GM06990 (cell line): Measurements from ENCODE around the gene FAM43B.
A peak's percentile ranks its signal among the peaks of the same experiment; 100 is the strongest.

Experiments used
- DNase-seq: peaks from one replicate; pipeline ENCODE4 v3.0.0-alpha.2; 2011; ENCODE audit not compliant: insufficient read length; ENCODE audit errors: extremely low read depth
- H3K27me3 ChIP-seq: replicated peaks from 2 replicates; pipeline ENCODE4 v1.6.0; 2011; ENCODE audit warnings: low read length; ENCODE audit not compliant: control insufficient read depth, insufficient read depth
- H3K36me3 ChIP-seq: 2 replicates; pipeline ENCODE4 v1.5.1; 2011; ENCODE audit warnings: low read length; ENCODE audit not compliant: control insufficient read depth, insufficient read depth
- H3K4me3 ChIP-seq: replicated peaks from 2 replicates; pipeline ENCODE4 v1.5.1; 2011; ENCODE audit warnings: low read depth, mild to moderate bottlenecking, control low read depth, low read length
- TF ChIP-seq, protein P1 (sequence below): IDR thresholded peaks from 2 replicates; pipeline ENCODE4 v1.5.1; 2011; ENCODE audit warnings: low read length, control low read depth, mild to moderate bottlenecking, inconsistent platforms; ENCODE audit not compliant: insufficient read depth, poor library complexity, severe bottlenecking

Gene FAM43B, protein sequence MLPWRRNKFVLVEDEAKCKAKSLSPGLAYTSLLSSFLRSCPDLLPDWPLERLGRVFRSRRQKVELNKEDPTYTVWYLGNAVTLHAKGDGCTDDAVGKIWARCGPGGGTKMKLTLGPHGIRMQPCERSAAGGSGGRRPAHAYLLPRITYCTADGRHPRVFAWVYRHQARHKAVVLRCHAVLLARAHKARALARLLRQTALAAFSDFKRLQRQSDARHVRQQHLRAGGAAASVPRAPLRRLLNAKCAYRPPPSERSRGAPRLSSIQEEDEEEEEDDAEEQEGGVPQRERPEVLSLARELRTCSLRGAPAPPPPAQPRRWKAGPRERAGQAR

DNA sequence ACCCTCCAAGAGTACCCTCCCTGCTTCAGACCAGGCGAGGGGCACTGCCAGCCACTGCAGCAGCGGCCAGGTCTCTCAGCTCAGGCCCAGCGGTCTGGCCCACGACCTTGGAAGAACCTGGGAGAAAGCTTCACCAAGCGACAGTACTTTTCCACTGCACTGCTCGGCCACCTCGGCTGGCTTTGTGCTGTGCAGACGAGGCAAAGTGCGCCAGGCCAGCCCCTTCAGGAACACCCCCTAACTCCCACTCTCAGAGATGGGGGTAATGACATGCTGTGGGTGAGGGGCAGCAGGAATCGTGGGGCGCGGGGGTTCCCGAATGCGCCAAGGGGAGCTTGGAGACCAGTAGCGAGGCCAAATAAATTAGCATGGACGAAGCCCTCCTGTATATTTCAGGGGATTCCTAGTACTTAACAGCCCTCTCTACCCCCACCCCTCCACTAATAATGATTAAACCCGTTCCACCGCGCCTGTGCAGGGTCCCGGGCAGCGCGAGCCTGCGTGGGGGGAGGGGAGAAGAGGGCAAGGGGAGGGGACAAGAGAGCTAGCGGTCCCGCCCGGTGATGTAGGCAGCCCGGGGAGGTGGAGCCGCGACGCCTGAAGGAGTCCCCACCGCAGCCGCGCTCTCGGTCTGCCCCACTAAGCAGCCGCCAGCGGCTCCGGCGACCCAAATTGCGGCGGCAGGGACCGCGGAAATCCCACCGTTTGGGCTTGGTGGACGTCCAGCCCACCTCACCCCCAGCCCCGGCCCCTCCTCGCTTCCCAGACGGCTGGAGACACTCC is at the start of gene FAM43B:
TSS of gene FAM43B (plus strand) at position 629 of the 783 bp plus-strand sequence. CDS start 401 bp downstream, outside the sequence.
- no peak within 1 kb of the TSS for H3K4me3 ChIP-seq
- H3K36me3 ChIP-seq, result no peaks in the 10 kb centered on the region
- DNase-seq, result no peak
- TF ChIP-seq, protein P1, sequence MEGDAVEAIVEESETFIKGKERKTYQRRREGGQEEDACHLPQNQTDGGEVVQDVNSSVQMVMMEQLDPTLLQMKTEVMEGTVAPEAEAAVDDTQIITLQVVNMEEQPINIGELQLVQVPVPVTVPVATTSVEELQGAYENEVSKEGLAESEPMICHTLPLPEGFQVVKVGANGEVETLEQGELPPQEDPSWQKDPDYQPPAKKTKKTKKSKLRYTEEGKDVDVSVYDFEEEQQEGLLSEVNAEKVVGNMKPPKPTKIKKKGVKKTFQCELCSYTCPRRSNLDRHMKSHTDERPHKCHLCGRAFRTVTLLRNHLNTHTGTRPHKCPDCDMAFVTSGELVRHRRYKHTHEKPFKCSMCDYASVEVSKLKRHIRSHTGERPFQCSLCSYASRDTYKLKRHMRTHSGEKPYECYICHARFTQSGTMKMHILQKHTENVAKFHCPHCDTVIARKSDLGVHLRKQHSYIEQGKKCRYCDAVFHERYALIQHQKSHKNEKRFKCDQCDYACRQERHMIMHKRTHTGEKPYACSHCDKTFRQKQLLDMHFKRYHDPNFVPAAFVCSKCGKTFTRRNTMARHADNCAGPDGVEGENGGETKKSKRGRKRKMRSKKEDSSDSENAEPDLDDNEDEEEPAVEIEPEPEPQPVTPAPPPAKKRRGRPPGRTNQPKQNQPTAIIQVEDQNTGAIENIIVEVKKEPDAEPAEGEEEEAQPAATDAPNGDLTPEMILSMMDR, result no peak
- no peaks in the 10 kb centered on the region for H3K27me3 ChIP-seq

DNA sequence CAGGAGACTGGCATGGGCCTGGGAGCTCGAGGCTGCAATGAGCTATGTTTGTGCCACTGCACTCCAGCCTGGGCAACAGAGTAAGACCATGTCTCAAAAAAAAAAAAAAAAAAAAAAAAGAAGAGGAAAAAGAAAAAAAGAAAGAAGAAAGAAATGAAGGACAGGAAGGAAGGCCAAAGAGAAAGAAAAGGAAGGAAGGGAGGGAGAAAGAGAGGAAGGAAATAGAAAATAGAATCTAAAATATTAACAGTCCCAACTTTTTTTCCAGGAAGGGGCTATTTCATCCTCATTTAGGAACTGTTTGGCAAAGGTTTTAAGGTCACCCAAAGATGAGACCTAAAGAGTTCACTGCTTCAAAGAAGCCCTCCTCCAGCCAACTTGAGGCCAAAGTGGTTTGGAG is 46.9 kb upstream of the FAM43B start:
- DNase-seq, result no peak
- peaks cover 9% of the 10 kb centered on the region for H3K36me3 ChIP-seq
- TF ChIP-seq, protein P1, result no peak
- no peak overlapping the region for H3K4me3 ChIP-seq
- no peaks in the 10 kb centered on the region for H3K27me3 ChIP-seq

DNA sequence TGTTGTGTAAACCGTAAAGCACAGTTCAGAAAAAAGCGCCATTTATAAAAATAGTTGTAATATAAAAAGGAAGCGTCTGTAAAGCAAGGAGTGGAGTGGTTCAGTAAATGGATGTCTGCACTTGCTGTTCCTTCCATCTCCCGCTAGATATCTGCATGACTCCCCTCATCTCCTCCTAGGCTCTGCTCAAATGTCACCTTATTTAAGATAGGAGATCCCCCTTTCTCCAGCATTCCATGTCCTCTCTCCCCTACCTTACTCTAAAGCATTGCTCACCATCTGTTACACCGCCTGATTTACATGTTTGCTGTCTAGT is 45.2 kb upstream of the FAM43B start:
- no peak for DNase-seq
- Histone ChIP-seq H3K36me3 (no peaks in the 10 kb centered on the region; the same call in 1 of the 2 replicates), H3K4me3 (peak overlapping the region; percentile 99), H3K27me3 (no peaks in the 10 kb centered on the region)
- TF ChIP-seq, protein P1, result no peak

DNA sequence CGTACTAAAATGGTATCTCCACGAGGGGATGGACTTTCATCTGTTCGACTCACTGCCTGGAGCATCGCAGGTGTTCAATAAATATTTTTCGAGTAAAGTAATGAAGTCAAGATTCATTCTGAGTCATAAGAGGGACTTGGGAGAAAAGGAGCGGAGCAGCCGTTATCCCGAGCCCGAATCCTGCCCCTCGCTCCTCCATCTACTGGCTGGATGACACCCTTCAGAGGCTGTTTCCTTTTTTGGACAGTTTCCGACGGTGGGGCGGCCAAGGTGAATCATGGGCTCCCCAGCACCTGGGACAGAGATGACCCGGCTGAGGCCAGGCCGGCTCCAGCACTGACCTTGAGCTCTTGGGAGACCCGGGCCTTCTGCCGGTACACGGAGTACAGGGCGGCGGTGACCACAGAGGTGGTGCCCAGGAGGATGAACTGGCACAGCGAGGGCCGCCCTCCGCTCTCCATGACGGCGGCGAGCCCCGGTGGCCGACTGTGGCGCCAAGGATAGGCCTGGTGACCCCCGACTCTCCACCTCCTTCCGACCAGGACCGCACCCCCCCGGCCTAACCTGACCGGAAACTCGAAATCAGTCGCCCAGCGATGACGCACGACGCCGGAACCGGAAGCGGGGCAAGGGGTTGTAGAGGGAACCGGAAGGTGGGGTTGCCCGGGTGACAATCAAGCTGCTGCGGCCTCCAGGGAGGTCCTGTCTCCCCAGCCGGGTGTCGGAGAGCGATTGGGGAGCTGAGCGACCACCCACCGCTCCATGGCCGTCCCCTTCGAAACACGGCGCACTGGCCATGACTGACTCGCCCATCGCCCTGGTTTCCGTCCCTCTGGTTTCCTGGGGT is 44.6 kb upstream of the FAM43B start, which contains the start of gene MUL1:
TSS of gene MUL1 (minus strand) at position 588 of the 847 bp plus-strand sequence. CDS start at position 461, 127 bp downstream.
- peak within 1 kb of the TSS; percentile 99 for H3K4me3 ChIP-seq
- H3K36me3 ChIP-seq, result no peaks in the 10 kb centered on the region; the same call in 1 of the 2 replicates
- peak; percentile 90 for DNase-seq
- no peaks in the 10 kb centered on the region for H3K27me3 ChIP-seq
- TF ChIP-seq, protein P1, result no peak

DNA sequence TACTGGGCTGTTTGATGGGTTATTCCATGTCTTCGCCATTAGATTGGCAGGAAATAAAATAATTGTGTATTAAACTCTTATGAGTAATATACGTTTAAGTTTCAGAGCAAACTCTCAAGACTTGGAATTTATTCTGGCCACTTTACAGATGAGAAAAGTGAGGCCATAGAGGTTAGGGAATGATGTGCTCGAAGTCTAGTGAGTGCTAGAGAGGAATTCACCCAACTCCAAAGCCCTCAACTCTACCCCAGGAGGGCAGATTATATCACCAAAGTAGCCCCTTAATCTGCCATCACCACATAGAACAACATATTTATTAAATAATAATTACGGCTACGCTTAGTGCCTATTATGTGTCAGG is 44.0 kb upstream of the FAM43B start:
- no peak for DNase-seq
- TF ChIP-seq, protein P1, result no peak
- Histone ChIP-seq H3K36me3 (no peaks in the 10 kb centered on the region), H3K27me3 (no peaks in the 10 kb centered on the region), H3K4me3 (peak overlapping the region; percentile 99)
